ENCODE data around the gene AMOT.

GRCh38 chrX:112759966-112760365 is 80.7 kb downstream of the AMOT start:
- no peak for TF ChIP-seq EZH2 (IDR thresholded peaks at IDR 0.05; ENCODE audit: low read length)
- no peak for TF ChIP-seq CTCF (optimal IDR thresholded peaks at IDR 0.05 in 1 of 3, IDR thresholded peaks at IDR 0.05 in 1 of 3, conservative IDR thresholded peaks at IDR 0.05 in 1 of 3; ENCODE audit: extremely low read depth in 1 of 3, insufficient read depth in 2 of 3, low read length in 3 of 3)

Measured in keratinocyte (primary cell).